NCI-H1930 (cell line): ENCODE measurements around the gene ACTMAP.

Experiments
- DNase-seq, 2 experiments: peaks; one replicate each; lab custom pipeline; 2025; lab: John Stamatoyannopoulos, UW

The ACTMAP gene

GRCh38 chr19:40693896-40694295, 56.4 kb downstream of the ACTMAP start:
- DNase-seq: no peak

DNA sequence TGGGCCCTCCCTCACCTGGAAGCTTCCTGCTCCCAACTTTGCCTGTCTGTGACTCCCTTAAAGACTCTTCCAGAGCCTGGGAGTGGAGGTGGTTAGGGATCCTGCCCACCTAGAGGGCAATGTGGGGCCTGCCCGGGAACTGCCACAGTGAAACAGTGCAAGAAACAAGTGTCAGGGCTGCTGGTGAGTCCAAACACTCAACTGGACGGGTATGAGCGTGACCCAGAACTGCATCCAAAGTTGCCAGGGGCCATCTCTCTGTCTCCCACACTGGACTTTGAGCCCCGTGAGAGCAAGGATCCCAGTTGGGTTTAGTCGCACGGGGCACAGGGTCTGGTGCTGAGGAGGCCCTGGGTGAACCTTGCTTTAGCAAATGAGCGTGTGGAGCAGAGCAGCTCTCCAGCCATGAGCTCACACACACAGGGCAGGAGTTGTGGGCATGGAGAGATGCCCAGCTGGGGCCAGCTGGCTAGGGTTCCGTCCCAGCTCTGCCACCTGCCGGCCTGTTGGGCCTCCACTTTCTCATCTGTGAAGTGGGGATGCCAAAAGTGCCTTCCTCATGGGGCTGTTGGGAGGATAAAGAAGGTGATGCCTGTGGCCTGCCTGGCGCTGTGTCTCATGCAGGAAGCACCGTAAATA, 57.0 kb downstream of the ACTMAP start:
- DNase-seq: no peak

GRCh38 chr19:40692212-40692551, 58.1 kb downstream of the ACTMAP start:
- DNase-seq: no peak

GRCh38 chr19:40691421-40692211, 58.7 kb downstream of the ACTMAP start:
- no peak for DNase-seq
